GM23248 (cell line): Measurements from ENCODE around the gene DLG1.

Source experiments
- EZH2 ChIP-seq: fragments of 200-600 bp; sonication (generic); IDR thresholded peaks from 2 replicates; pipeline ENCODE4 v1.6.1; 2018; ENCODE audit warnings: antibody characterized with exemption, mild to moderate bottlenecking; ENCODE audit not compliant: insufficient read depth, poor library complexity, severe bottlenecking
- EZH2phosphoT487 ChIP-seq: fragments of 200-600 bp; sonication (generic); IDR thresholded peaks from 2 replicates; pipeline ENCODE4 v1.6.1; 2018; ENCODE audit warnings: antibody characterized with exemption, moderate library complexity, mild to moderate bottlenecking, low read depth; ENCODE audit not compliant: insufficient read depth

GRCh38 chr3:197171481-197172067, 126.8 kb downstream of the DLG1 start:
- no peak for TF ChIP-seq EZH2
- no peak for TF ChIP-seq EZH2phosphoT487
